Lung (tissue), 12 donors: Measurements from ENCODE around the gene PTPRN2. TPM values are rescaled to one million over a fixed set of nuclear protein-coding genes. Genes with fewer than 3 reads are reported as not detected.

Experiments
- ATAC-seq: fragments of 200-7000 bp; cut with Tn5 transposase; one replicate; pipeline ENCODE4 v1.9.1; 2020; ENCODE audit warnings: moderate number of reproducible peaks; ENCODE audit not compliant: insufficient read depth, low FRiP score
- DNase-seq, 3 donors: peaks; one replicate each; pipeline ENCODE4 v3.0.0-alpha.2; 2013 to 2017
- H3K27ac ChIP-seq, 2 donors: one replicate each; pipeline ENCODE4 v1.5.1; 2013; ENCODE audit warnings: mild to moderate bottlenecking in 2 of 2, moderate library complexity in 2 of 2, control low read depth in 1 of 2, inconsistent platforms in 1 of 2, low read depth in 1 of 2, low read length in 1 of 2
- H3K27me3 ChIP-seq, 3 donors: one replicate each; pipeline ENCODE4 v1.5.1; 2013; ENCODE audit warnings: low read length in 2 of 3; ENCODE audit not compliant: control insufficient read depth in 3 of 3, insufficient read depth in 3 of 3
- H3K36me3 ChIP-seq, 4 donors: one replicate each; pipeline ENCODE4 v1.5.1; 2013; ENCODE audit warnings: low read length in 4 of 4, mild to moderate bottlenecking in 1 of 4, moderate library complexity in 1 of 4; ENCODE audit not compliant: control insufficient read depth in 4 of 4, insufficient read depth in 4 of 4
- H3K4me1 ChIP-seq, 5 donors: one replicate each; pipeline ENCODE4 v1.5.1; 2013; ENCODE audit warnings: low read length in 5 of 5, mild to moderate bottlenecking in 2 of 5, moderate library complexity in 1 of 5; ENCODE audit not compliant: control insufficient read depth in 5 of 5, insufficient read depth in 5 of 5
- H3K4me3 ChIP-seq: one replicate; pipeline ENCODE4 v1.5.1; 2013; ENCODE audit warnings: mild to moderate bottlenecking, control low read depth, moderate library complexity
- H3K9ac ChIP-seq, 2 donors: one replicate each; pipeline ENCODE4 v1.5.1; 2013; ENCODE audit warnings: low read length in 2 of 2, control low read depth in 1 of 2; ENCODE audit not compliant: insufficient read depth in 1 of 2
- H3K9me3 ChIP-seq, 4 donors: one replicate each; pipeline ENCODE4 v1.5.1; 2013; ENCODE audit warnings: low read length in 3 of 4, mild to moderate bottlenecking in 1 of 4, moderate library complexity in 1 of 4; ENCODE audit not compliant: control insufficient read depth in 4 of 4, insufficient read depth in 3 of 4
- CTCF ChIP-seq: IDR thresholded peaks from 2 replicates; pipeline ENCODE4 v1.5.1; 2012; ENCODE audit warnings: mild to moderate bottlenecking; ENCODE audit errors: control extremely low read depth, extremely low read depth
- WGBS, 2 donors: extraction: QIAGEN DNeasy Blood & Tissue Kit; methylation state at CpG; one replicate each; pipeline ENCODE4 v1.1.7; 2013; 5-methylcytosine and 5-hydroxymethylcytosine counted together
- polyA plus RNA-seq, 2 donors: library from polyadenylated mRNA; stranded (reverse); fragments of 200-250 nt; gene quantifications; one replicate each; pipeline ENCODE4 v1.2.1, GENCODE V29; 2013
- total RNA-seq, 2 donors: library from RNA; depleted of rRNA in 1 of 2; stranded (reverse); fragments of >200 nt in 1 of 2; gene quantifications; one replicate each; pipeline ENCODE4 v1.2.1, GENCODE V29; 2014 to 2021
- donor health status: control.
- donor health status: control.
- donor health status: Bipolar disorder and iron deficiency.
- donor health status: healthy.
- donor health status: DM: yes; HTN: yes; CAD: no.

The PTPRN2 gene
- total and polyA plus RNA-seq, 4 donors = 2.1 to 7.4 (median 4.4) TPM

- no peak overlapping the region for H3K27ac ChIP-seq
- no peaks in the 10 kb centered on the region for H3K27me3 ChIP-seq
- DNase-seq (no peak), ATAC-seq (no peak)
- TF ChIP-seq CTCF = no peak
- H3K9me3 ChIP-seq = peaks cover 0 to 2% (median 0%) of the 10 kb centered on the region in 4 donors
- no peaks in the 10 kb centered on the region for H3K4me1 ChIP-seq
- H3K9ac ChIP-seq = no peak overlapping the region
- H3K36me3 ChIP-seq = no peaks in the 10 kb centered on the region
- 96 to 97% methylated on average over 18 of the region's 18 CpGs for WGBS, 2 donors
- H3K4me3 ChIP-seq = no peak overlapping the region
Measured at GRCh38 chr7:158606671-158607424, 19.2 kb upstream of the PTPRN2 start.

- Histone ChIP-seq H3K36me3 (no peaks in the 10 kb centered on the region), H3K27me3 (no peaks in the 10 kb centered on the region), H3K9me3 (peaks cover 0 to 2% (median 0%) of the 10 kb centered on the region in 4 donors), H3K4me1 (no peaks in the 10 kb centered on the region), H3K4me3 (no peak overlapping the region), H3K9ac (no peak overlapping the region), H3K27ac (no peak overlapping the region)
- DNase-seq (no peak), ATAC-seq (no peak)
- 84 to 88% methylated on average over 4 of the region's 4 CpGs for WGBS, 2 donors
- no peak for TF ChIP-seq CTCF
Measured at GRCh38 chr7:158606129-158606528, 18.5 kb upstream of the PTPRN2 start.

- no peaks in the 10 kb centered on the region for H3K36me3 ChIP-seq
- 84 to 88% methylated on average over 23 of the region's 23 CpGs for WGBS, 2 donors
- H3K27me3 ChIP-seq = no peaks in the 10 kb centered on the region
- no peaks in the 10 kb centered on the region for H3K4me1 ChIP-seq
- H3K9ac ChIP-seq = no peak overlapping the region
- no peak overlapping the region for H3K4me3 ChIP-seq
- no peak for TF ChIP-seq CTCF
- no peak for ATAC-seq
- DNase-seq = no peak
- no peak overlapping the region for H3K27ac ChIP-seq
- no peaks in the 10 kb centered on the region for H3K9me3 ChIP-seq
Measured at GRCh38 chr7:158603773-158604755, 16.4 kb upstream of the PTPRN2 start.
